BLaER1 treated with 17β-estradiol and CSF1 and Interleukin-3, amounts not matched to agents 10 nM and 100 nM (cell line): Measurements from ENCODE around the gene IFNB1.
A peak's percentile ranks its signal among the peaks of the same experiment; 100 is the strongest.

Experiments
- H3K27ac ChIP-seq, 11 experiments: shearing (Covaris generic); formaldehyde crosslinking; 2 replicates each; pipeline ENCODE4 v1.8.1; 2022
- H3K27me3 ChIP-seq, 11 experiments: shearing (Covaris generic); formaldehyde crosslinking; 2 replicates each; pipeline ENCODE4 v1.8.1; 2022
- H3K36me3 ChIP-seq, 11 experiments: shearing (Covaris generic); formaldehyde crosslinking; 2 replicates each; pipeline ENCODE4 v1.8.1; 2022
- H3K4me1 ChIP-seq, 10 experiments: shearing (Covaris generic); formaldehyde crosslinking; 2 replicates each; pipeline ENCODE4 v1.8.1; 2022
- H3K4me2 ChIP-seq, 11 experiments: shearing (Covaris generic); formaldehyde crosslinking; 2 replicates each; pipeline ENCODE4 v1.8.1; 2022
- H3K4me3 ChIP-seq, 10 experiments: shearing (Covaris generic); formaldehyde crosslinking; 2 replicates each; pipeline ENCODE4 v1.8.1; 2022
- H3K9ac ChIP-seq, 11 experiments: shearing (Covaris generic); formaldehyde crosslinking; 2 replicates each; pipeline ENCODE4 v1.8.1; 2022
- H3K9me3 ChIP-seq, 11 experiments: shearing (Covaris generic); formaldehyde crosslinking; replicated peaks in 1 of 11; 2 replicates each; pipeline ENCODE4 v1.8.1; 2022
- H4K20me1 ChIP-seq, 11 experiments: shearing (Covaris generic); formaldehyde crosslinking; 2 replicates each; pipeline ENCODE4 v1.8.1; 2022
- Cebpa-rat ChIP-seq, 11 experiments: shearing (Covaris generic); IDR thresholded peaks; 2 replicates each; pipeline ENCODE4 v1.8.1; 2022

IFNB1 gene

DNA sequence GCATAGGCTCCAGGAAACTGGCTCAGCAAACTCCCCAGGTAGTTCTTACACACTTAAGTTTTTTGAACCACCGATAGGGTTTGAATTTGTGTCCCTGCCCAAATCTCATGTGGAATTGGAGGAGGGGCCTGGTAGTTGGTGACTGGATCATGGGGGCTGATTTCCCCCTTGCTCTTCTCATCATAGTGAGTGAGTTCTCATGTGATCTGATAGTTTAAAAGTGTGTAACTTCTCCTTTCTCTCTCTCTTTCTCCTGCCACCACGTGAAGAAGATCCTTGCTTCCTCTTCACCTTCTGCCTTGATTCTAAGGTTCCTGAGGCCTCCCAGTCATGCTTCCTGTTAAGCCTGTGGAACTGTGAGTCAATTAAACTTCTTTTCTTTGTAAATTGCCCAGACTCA, 23.9 kb downstream of the IFNB1 start:
- no peak for TF ChIP-seq Cebpa-rat (IDR thresholded peaks at IDR 0.05)

DNA sequence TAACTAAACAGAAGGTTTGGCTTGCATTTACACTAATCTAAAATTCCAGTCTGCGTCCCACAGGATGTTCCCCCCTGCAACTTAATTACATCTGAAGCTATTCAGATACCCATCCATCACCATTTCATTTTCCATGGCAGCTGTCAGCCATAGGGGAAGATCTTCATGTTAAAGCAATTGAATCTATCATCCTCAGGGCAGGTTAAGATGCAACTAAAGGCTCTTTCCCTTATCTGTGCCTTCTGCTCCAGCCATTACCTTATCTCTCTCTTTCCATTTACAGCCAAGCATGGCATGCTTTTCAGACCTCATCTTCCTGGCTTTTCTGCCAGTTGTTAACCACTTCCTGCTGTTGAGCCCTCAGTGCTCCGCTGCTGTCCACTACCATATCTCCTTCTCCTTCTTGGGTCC, 30.5 kb downstream of the IFNB1 start:
- Histone ChIP-seq H3K4me2 (peak overlapping the region; percentile 41 to 68 (median 60); a peak in 21 of 22 replicates), H3K4me1 (peaks cover 11 to 23% (median 18%) of the 10 kb centered on the region in 10 experiments), H3K27ac (peak overlapping the region in 5 of 11 experiments; percentile 9 to 50 (median 24); a peak in 3 of 22 replicates), H3K27me3 (no peaks in the 10 kb centered on the region), H3K36me3 (no peaks in the 10 kb centered on the region), H3K9ac (no peak overlapping the region; a peak in 1 of 22 replicates), H3K9me3 (peaks cover 0 to 13% (median 0%) of the 10 kb centered on the region in 11 experiments; a peak in 2 of 22 replicates), H3K4me3 (no peak overlapping the region), H4K20me1 (no peaks in the 10 kb centered on the region)
- no peak for TF ChIP-seq Cebpa-rat (IDR thresholded peaks at IDR 0.05)

More for the DNA sequence above, 23.9 kb downstream of the IFNB1 start:
- H3K4me1 ChIP-seq = peaks cover 0 to 4% (median under 1%) of the 10 kb centered on the region in 10 experiments; a peak in 1 of 20 replicates
- no peak overlapping the region for H3K9ac ChIP-seq
- H3K9me3 ChIP-seq = peaks cover 0 to 9% (median 0%) of the 10 kb centered on the region in 11 experiments; a peak in 5 of 22 replicates
- no peak overlapping the region for H3K27ac ChIP-seq
- no peaks in the 10 kb centered on the region for H3K27me3 ChIP-seq
- H3K4me3 ChIP-seq = no peak overlapping the region
- H3K4me2 ChIP-seq = no peak overlapping the region
- H3K36me3 ChIP-seq = no peaks in the 10 kb centered on the region
- no peaks in the 10 kb centered on the region for H4K20me1 ChIP-seq

DNA sequence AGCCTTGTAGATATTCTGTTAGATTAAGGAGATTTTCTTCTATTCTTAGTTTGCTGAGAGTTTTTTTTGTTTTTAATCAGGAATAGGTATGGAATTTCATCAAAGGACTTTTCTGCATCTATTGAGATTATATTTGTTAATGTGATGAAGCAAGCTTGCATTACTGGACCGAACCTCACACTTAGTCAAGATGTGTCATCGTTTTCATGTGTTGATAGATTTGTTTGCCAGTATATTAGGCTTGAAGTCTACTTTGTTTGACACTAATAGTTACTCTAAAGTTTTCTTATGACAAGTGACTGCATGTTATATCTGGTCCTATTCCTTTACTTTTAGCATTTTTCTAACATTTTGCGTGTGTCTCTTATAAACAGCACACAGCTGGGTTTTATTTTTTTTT, 33.9 kb downstream of the IFNB1 start:
- no peak overlapping the region for H3K4me3 ChIP-seq
- H3K27me3 ChIP-seq = no peaks in the 10 kb centered on the region
- no peak for TF ChIP-seq Cebpa-rat (IDR thresholded peaks at IDR 0.05)
- H4K20me1 ChIP-seq = no peaks in the 10 kb centered on the region
- peaks cover 15 to 27% (median 22%) of the 10 kb centered on the region in 10 experiments for H3K4me1 ChIP-seq
- no peak overlapping the region for H3K4me2 ChIP-seq
- no peak overlapping the region for H3K9ac ChIP-seq
- H3K9me3 ChIP-seq = peaks cover 0 to 13% (median 0%) of the 10 kb centered on the region in 11 experiments; a peak in 2 of 22 replicates
- H3K36me3 ChIP-seq = no peaks in the 10 kb centered on the region
- no peak overlapping the region for H3K27ac ChIP-seq

DNA sequence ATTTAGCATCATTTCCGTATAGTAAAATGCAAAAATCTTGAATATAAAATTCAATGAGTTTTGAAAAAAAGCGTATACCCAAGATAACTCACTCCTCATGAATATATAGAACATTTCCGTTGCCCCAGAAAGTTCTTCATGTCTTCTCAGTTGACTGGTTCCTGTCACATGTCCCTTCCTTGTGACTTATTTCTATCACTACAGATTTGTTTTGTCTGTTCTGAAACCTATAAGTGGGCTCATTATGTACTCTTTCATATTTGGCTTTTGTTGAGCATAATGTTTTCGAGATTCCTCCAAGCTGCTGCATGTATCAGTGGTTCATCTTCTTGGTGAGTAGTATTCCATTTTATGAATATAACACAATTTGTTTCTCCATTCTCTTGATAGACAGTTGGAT, 35.3 kb downstream of the IFNB1 start:
- Histone ChIP-seq H3K27me3 (no peaks in the 10 kb centered on the region), H3K4me1 (peaks cover 8 to 22% (median 14%) of the 10 kb centered on the region in 10 experiments), H3K9ac (no peak overlapping the region), H3K4me3 (no peak overlapping the region), H3K4me2 (no peak overlapping the region), H4K20me1 (no peaks in the 10 kb centered on the region), H3K27ac (no peak overlapping the region), H3K9me3 (peaks cover 0 to 13% (median 0%) of the 10 kb centered on the region in 11 experiments; a peak in 2 of 22 replicates), H3K36me3 (no peaks in the 10 kb centered on the region)
- no peak for TF ChIP-seq Cebpa-rat (IDR thresholded peaks at IDR 0.05)

DNA sequence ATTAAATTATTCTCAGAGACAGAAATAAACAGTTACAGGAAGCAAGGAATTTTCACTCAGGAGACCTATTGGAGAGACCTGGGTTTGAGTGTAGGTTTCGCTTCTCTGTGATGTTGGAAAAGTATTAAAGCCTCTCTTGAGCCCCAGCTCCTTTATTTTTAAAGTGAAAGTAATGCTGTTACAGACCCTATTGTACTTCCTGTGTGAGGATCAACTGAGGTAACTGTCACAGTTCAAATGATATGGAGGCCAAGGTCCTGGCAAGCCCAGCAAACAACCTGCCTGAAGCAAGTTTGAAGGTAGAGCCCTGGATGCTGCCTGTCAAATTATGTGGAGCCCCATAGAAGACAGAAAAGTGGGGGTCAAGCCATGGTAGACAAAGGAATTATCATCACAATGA, 38.4 kb downstream of the IFNB1 start:
- H4K20me1 ChIP-seq = no peaks in the 10 kb centered on the region
- H3K9me3 ChIP-seq = peaks cover 0 to 5% (median 0%) of the 10 kb centered on the region in 11 experiments; a peak in 1 of 22 replicates
- H3K4me3 ChIP-seq = no peak overlapping the region
- no peak overlapping the region for H3K9ac ChIP-seq
- no peak for TF ChIP-seq Cebpa-rat (IDR thresholded peaks at IDR 0.05)
- no peak overlapping the region for H3K27ac ChIP-seq
- peak overlapping the region in 9 of 11 experiments; percentile 6 to 43 (median 32); a peak in 12 of 22 replicates for H3K4me2 ChIP-seq
- no peaks in the 10 kb centered on the region for H3K36me3 ChIP-seq
- H3K27me3 ChIP-seq = no peaks in the 10 kb centered on the region
- H3K4me1 ChIP-seq = peaks cover 0 to 14% (median 6%) of the 10 kb centered on the region in 10 experiments; a peak in 9 of 20 replicates

DNA sequence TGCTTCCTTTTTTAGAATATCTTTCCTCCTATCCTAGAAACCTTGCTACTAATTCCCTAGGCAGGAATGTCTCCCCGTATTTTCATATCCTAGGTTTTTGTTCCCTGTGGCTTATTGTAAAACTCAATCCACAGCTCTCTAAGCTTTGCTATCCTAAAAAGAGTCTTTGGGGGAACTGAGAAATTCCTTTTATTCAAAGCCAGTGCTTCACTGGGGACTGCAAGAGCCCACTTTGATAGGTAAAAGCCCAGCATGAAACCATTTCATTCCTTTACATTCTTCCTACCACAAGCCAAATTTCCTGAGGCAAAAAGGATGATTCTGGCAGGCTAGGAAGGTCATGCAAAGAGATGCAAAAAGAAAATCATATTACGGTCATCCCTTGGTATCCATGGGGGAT, 40.5 kb downstream of the IFNB1 start:
- Histone ChIP-seq H3K9ac (no peak overlapping the region), H3K4me3 (no peak overlapping the region), H3K9me3 (peaks cover 0 to 7% (median 0%) of the 10 kb centered on the region in 11 experiments; a peak in 4 of 22 replicates), H3K4me1 (peaks cover 0 to 10% (median 7%) of the 10 kb centered on the region in 10 experiments; a peak in 11 of 20 replicates), H3K4me2 (no peak overlapping the region), H3K27me3 (no peaks in the 10 kb centered on the region), H3K27ac (no peak overlapping the region), H4K20me1 (no peaks in the 10 kb centered on the region), H3K36me3 (no peaks in the 10 kb centered on the region)
- TF ChIP-seq Cebpa-rat (IDR thresholded peaks at IDR 0.05) = no peak

DNA sequence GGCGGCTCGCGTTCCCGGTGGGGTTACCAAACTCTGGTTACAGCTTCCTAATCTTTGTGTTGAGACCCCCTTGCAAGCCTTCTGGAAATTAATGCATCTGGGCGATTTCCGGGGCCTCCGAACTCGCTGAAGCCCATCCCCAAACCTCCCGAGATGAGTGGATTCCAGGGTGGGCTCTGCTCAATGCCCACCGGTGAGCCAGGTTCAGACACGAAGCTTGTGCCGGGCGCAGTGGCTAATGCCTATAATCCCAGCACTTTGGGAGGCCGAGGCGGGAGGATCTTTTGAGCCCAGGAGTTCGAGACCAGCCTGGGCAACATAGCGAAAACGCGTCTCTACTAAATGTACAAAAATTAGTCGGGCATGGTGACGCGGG, 45.9 kb downstream of the IFNB1 start:
- Histone ChIP-seq H3K4me3 (peak overlapping the region; percentile 52 to 76 (median 64)), H3K4me2 (peak overlapping the region; percentile 64 to 93 (median 85))

DNA sequence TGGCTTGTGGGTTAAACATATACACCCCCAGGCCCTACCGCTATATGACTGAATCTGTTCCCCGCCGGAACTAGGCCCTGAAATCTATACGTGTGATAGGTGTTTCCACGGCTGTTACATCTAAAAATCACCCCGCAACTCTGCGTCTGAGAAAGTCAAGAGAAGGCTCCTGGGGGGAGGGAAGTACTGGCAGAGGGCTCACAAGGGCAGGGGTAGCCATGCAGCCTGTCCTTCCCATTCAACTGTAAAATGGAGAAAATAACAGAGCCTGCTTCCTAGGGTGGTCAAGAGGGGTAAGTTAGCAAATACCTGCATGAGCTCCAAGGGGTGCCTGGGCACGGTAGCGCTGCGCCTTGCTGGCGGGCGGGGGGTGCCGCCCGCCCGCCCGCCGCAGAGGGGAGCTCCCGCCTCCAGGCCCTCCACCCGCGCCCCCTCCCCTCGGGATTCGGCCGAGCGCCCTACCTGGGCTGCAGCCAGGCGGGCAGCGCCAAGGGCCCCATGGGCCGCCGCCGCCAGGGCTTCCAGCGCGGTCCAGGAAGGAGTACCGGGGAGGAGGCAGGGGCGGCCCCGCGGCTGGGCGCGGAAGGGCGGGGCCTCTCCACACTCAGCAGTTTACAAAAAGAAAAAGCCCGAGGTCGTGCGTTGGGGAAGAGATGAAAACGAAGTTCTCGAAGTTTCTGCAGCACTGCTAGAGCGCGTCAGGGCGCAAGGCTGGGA, 46.5 kb downstream of the IFNB1 start, which contains the start of gene HACD4:
Gene HACD4, minus strand, starts transcription at position 550 of the 717 bp plus-strand sequence. Its CDS starts 50 bp downstream, at position 500.
- Histone ChIP-seq H3K9me3 (peaks cover 0 to 12% (median 0%) of the 10 kb centered on the region in 11 experiments; a peak in 4 of 22 replicates), H3K27me3 (peaks cover 0 to 9% (median 0%) of the 10 kb centered on the region in 11 experiments; a peak in 3 of 22 replicates), H3K36me3 (peaks cover 0 to 4% (median 0%) of the 10 kb centered on the region in 11 experiments; a peak in 6 of 22 replicates), H3K4me2 (peak within 1 kb of the TSS; percentile 64 to 93 (median 85)), H3K27ac (peak within 1 kb of the TSS; percentile 16 to 86 (median 65); a peak in 19 of 22 replicates), H3K4me3 (peak within 1 kb of the TSS; percentile 52 to 76 (median 64)), H3K9ac (peak within 1 kb of the TSS; percentile 66 to 84 (median 71); a peak in 21 of 22 replicates), H3K4me1 (peaks cover 15 to 62% (median 20%) of the 10 kb centered on the region in 10 experiments; a peak in 19 of 20 replicates), H4K20me1 (no peaks in the 10 kb centered on the region)
- TF ChIP-seq Cebpa-rat (IDR thresholded peaks at IDR 0.05) = no peak

More for the DNA sequence above, 45.9 kb downstream of the IFNB1 start:
- H3K4me1 ChIP-seq = peaks cover 15 to 57% (median 20%) of the 10 kb centered on the region in 10 experiments; a peak in 19 of 20 replicates
- H3K36me3 ChIP-seq = no peaks in the 10 kb centered on the region
- peaks cover 0 to 12% (median 0%) of the 10 kb centered on the region in 11 experiments; a peak in 5 of 22 replicates for H3K9me3 ChIP-seq
- H3K27me3 ChIP-seq = peaks cover 0 to 9% (median 0%) of the 10 kb centered on the region in 11 experiments; a peak in 3 of 22 replicates
- H3K27ac ChIP-seq = peak overlapping the region; percentile 16 to 86 (median 65); a peak in 18 of 22 replicates
- H3K9ac ChIP-seq = peak overlapping the region; percentile 66 to 84 (median 71); a peak in 21 of 22 replicates
- H4K20me1 ChIP-seq = no peaks in the 10 kb centered on the region
- no peak for TF ChIP-seq Cebpa-rat (IDR thresholded peaks at IDR 0.05)
